Measurements from ENCODE around the gene CDNF. TPM values are rescaled to one million over a fixed set of nuclear protein-coding genes. Genes with fewer than 3 reads are reported as not detected.

Gene CDNF
- total and polyA plus RNA-seq, 2 experiments from 2014 or later, result 2.4 to 7.6 TPM

GRCh38 chr10:14860791-14861190 is 23.0 kb upstream of the CDNF start:
- H3K4me1 ChIP-seq (ENCODE audit: insufficient read depth), result peaks cover 13% of the 10 kb centered on the region
- 83% methylated on average over 1 of the region's 1 CpG for WGBS (ENCODE audit: low lambda C conversion rate, missing lambda C conversion rate)
- no peaks in the 10 kb centered on the region for H4K20me1 ChIP-seq (ENCODE audit: insufficient read depth, poor library complexity, severe bottlenecking)
- no peaks in the 10 kb centered on the region for H3K9me2 ChIP-seq (replicated peaks; ENCODE audit: insufficient read depth)
- H3K27ac ChIP-seq, result peak overlapping the region; percentile 67
- peak; percentile 35 for DNase-seq (ENCODE audit: low spot score)
- no peaks in the 10 kb centered on the region for H3K79me2 ChIP-seq
- H3K27me3 ChIP-seq, result no peaks in the 10 kb centered on the region
- H2AFZ ChIP-seq, result no peak overlapping the region
- no peaks in the 10 kb centered on the region for H3K36me3 ChIP-seq (replicated peaks; ENCODE audit: insufficient read depth, low read depth)
- H3K9me3 ChIP-seq (ENCODE audit: low read depth), result no peaks in the 10 kb centered on the region
- no peak overlapping the region for H3K4me2 ChIP-seq
- H3K4me3 ChIP-seq, result no peak overlapping the region
- TF ChIP-seq CTCF (IDR thresholded peaks at IDR 0.05; ENCODE audit: poor library complexity) (no peak), EZH2phosphoT487 (IDR thresholded peaks at IDR 0.05; ENCODE audit: low read depth, severe bottlenecking, unreplicated experiment) (no peak), EZH2 (IDR thresholded peaks at IDR 0.05; ENCODE audit: borderline replicate concordance) (no peak)

GRCh38 chr10:14859775-14860174 is 21.9 kb upstream of the CDNF start:
- H3K27ac ChIP-seq, result peak overlapping the region; percentile 67

GRCh38 chr10:14859043-14859442 is 21.2 kb upstream of the CDNF start:
- Histone ChIP-seq H2AFZ (no peak overlapping the region), H3K9me3 (ENCODE audit: low read depth) (no peaks in the 10 kb centered on the region), H3K27ac (no peak overlapping the region), H3K36me3 (replicated peaks; ENCODE audit: insufficient read depth, low read depth) (no peaks in the 10 kb centered on the region), H3K9me2 (replicated peaks; ENCODE audit: insufficient read depth) (no peaks in the 10 kb centered on the region), H3K79me2 (no peaks in the 10 kb centered on the region), H3K4me2 (no peak overlapping the region), H3K4me1 (ENCODE audit: insufficient read depth) (peaks cover 13% of the 10 kb centered on the region), H4K20me1 (ENCODE audit: insufficient read depth, poor library complexity, severe bottlenecking) (no peaks in the 10 kb centered on the region), H3K27me3 (no peaks in the 10 kb centered on the region), H3K4me3 (no peak overlapping the region)
- TF ChIP-seq CTCF (IDR thresholded peaks at IDR 0.05; ENCODE audit: poor library complexity) (no peak), EZH2phosphoT487 (IDR thresholded peaks at IDR 0.05; ENCODE audit: low read depth, severe bottlenecking, unreplicated experiment) (no peak), EZH2 (IDR thresholded peaks at IDR 0.05; ENCODE audit: borderline replicate concordance) (no peak)
- 87% methylated on average over 5 of the region's 5 CpGs for WGBS (ENCODE audit: low lambda C conversion rate, missing lambda C conversion rate)
- DNase-seq (ENCODE audit: low spot score), result no peak

More at GRCh38 chr10:14859775-14860174, 21.9 kb upstream of the CDNF start:
- Histone ChIP-seq H3K27me3 (no peaks in the 10 kb centered on the region), H2AFZ (no peak overlapping the region), H3K4me2 (no peak overlapping the region), H3K9me3 (ENCODE audit: low read depth) (no peaks in the 10 kb centered on the region), H3K9me2 (replicated peaks; ENCODE audit: insufficient read depth) (no peaks in the 10 kb centered on the region), H3K79me2 (no peaks in the 10 kb centered on the region), H4K20me1 (ENCODE audit: insufficient read depth, poor library complexity, severe bottlenecking) (no peaks in the 10 kb centered on the region), H3K36me3 (replicated peaks; ENCODE audit: insufficient read depth, low read depth) (no peaks in the 10 kb centered on the region), H3K4me3 (no peak overlapping the region), H3K4me1 (ENCODE audit: insufficient read depth) (peaks cover 13% of the 10 kb centered on the region)
- DNase-seq (ENCODE audit: low spot score), result no peak
- TF ChIP-seq CTCF (IDR thresholded peaks at IDR 0.05; ENCODE audit: poor library complexity) (no peak), EZH2 (IDR thresholded peaks at IDR 0.05; ENCODE audit: borderline replicate concordance) (no peak), EZH2phosphoT487 (IDR thresholded peaks at IDR 0.05; ENCODE audit: low read depth, severe bottlenecking, unreplicated experiment) (no peak)

All from hepatocyte (in vitro differentiated cells).